Fibroblast of gingiva (primary cell): ENCODE data around the gene CALCOCO1.
"Not testable (repeated sequence)": the region's sequence is repeated elsewhere in the genome, so short reads cannot be mapped to it uniquely, and the experiment has no call there.

Experiments
- DNase-seq: peaks from one replicate; pipeline ENCODE4 v3.0.0-alpha.2; 2011; ENCODE audit warnings: low read depth

CALCOCO1 gene

DNA sequence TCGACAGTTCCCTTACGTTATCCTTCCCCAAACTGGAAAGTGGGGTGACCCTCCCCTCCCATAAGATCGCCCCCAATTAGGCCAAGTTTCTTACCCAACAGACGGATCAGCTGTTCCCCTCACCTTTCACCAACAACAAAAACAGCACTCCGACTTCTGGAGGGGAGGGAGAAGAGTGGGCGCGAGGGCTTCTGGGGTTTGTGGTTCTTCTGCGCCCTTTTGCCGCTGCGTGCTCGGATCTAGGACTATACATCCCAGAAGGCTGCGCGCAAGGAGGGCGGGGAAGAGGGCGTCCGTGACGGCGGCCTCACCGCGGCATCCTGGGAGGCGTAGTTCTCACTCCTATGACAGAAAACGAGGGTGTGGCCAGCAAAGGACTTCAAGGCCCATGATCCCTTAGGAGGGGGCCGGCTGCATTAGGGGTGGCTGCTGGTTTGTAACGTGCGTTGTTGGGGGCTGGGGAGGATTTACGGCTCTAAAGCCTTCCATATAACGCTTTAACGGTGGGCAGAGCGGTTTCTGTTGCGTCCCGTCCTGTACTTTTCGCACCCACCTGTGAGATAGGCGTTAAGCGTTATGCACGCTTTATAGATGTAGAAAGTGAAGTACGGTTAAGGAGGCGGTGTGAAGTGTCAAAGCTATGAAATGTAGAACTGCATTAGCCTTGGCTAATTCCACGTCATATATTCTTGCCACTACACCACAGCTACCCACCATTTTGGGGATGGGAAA is at the start of gene CALCOCO1:
TSS of gene CALCOCO1 (minus strand) at position 143 of the 732 bp plus-strand sequence. CDS start 2,210 bp downstream, outside the sequence.
- DNase-seq = peak; percentile 98

- no peak for DNase-seq
Observed at GRCh38 chr12:53776872-53777271, 49.6 kb upstream of the CALCOCO1 start.

DNA sequence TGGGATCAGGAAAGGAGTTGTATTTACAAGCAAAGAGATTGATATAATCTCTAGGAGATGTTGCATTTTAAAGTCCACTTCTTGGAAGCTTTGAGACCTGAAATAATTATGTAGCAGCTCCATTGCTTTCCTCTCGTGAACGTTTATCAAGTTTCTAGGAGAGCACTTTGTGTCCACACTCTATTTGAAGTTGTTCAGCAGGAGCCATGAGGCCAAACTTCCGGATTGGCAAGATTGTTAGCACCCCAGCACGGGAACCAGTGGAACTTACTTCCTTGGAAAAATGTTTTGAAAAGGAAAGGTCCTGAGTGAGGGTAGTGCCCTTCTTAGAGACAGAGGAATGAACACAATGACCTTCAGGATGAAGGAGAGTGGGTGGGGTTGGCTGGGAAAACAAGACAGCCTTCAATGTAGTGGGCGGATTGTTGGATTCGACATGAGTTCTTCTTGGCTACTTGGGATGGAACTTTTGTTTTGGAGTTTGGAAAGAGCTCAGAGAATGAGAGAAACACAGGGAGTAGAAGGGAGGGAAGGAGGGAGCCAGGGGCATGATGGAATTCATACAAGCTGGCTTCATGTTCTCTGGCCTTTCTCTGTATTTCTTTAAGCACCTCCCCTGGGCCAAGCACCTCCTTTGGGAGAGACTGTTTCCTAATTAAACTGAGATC is 48.4 kb upstream of the CALCOCO1 start:
- DNase-seq = no peak

GRCh38 chr12:53770281-53770680 is 43.0 kb upstream of the CALCOCO1 start:
- peak; percentile 81 for DNase-seq

- no peak for DNase-seq
Observed at GRCh38 chr12:53768976-53769375, 41.7 kb upstream of the CALCOCO1 start.

DNA sequence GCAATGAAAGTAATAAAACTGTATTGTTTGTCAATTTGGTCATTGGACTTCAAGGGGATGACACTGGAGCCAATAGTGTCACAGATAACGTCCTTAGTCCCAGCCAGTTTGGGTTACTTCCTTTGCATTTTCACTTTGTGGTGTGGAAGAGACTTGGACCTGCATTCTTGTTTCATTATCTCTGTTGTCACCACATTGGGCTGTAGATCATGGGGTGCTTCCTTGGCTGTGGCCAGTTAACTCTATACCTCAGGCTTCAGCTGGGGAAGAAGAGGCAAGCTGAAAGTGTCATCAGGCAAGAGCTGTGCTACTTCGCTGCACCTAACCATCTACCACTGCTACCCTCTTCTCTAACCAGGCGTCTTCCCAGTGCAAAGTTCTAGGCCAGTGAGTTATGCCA is 39.6 kb upstream of the CALCOCO1 start:
- no peak for DNase-seq

DNA sequence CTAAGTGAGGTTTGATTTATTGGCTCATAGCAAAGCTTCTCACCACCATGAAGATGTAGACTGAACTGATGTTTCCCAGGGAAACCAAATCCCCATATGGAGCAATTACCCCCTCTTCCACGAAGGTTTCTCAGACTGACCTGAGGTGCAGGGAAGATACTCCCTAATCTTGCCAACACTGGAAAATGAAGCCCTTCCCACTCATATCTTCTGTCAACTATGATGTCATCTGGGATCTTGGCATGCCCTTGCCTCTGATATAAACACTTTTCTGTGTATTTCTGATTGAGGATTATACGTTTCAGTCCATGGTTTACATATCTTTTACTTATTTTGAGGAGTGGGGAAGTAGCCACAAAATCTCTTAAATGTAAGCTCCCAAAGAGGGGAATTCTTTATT is 38.6 kb upstream of the CALCOCO1 start:
- no peak for DNase-seq

DNA sequence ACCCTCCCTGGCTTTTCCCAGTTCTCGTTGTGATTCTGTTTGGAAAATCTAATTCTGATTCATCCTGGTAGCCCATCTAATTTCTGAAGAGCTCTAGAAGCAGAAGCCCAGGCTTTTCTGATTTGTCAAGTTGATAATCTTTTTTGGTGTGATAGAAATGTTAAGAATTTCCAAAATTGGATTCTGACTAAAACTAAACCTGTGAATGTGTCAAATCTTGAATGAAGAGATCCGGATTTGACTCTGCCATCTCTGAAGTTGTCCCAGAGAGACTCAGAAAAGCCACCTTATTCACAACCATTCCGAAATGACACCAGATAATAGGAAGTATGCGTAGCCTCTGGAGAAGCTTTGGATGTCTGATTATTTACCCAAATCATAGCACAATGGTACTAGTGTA is 37.4 kb upstream of the CALCOCO1 start:
- DNase-seq = no peak

- not testable (repeated sequence) for DNase-seq
Observed at GRCh38 chr12:53762793-53763192, 35.5 kb upstream of the CALCOCO1 start.

- no peak for DNase-seq
Observed at GRCh38 chr12:53761306-53761705, 34.1 kb upstream of the CALCOCO1 start.

GRCh38 chr12:53759261-53759660 is 32.0 kb upstream of the CALCOCO1 start:
- DNase-seq = no peak

- no peak for DNase-seq
Observed at GRCh38 chr12:53758730-53759103, 31.5 kb upstream of the CALCOCO1 start.

DNA sequence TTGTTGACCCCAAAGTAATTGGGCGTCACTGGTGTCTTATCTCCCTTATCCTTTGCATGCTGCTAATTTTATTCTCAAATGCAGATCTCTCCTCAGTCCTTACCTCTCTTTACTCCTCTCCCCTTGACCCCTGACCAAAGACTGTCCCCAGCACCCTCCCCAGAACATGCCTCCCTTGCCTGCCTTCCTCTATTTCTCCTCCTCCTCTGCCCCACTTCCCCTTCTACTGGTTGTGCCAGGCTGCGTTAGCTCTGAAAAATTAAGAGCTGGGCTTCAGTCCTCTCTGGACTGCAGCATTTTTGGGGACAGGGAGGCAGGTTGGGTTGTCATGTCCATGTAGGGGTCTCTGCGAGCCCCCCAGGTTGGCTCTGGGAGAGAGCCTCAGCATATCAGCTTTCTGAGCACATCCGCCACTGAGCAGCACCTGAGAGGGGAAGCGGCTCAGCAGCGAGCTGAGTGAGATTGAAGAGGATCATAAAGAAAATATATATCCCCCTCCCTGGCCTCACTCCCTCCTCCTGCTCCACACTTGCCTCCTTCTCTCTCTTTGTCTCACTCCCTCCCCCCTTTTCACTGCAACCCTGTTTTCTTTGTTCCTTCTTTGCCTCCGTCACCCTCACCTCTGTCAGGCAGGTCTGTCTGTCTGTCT is 31.0 kb upstream of the CALCOCO1 start:
- no peak for DNase-seq

DNA sequence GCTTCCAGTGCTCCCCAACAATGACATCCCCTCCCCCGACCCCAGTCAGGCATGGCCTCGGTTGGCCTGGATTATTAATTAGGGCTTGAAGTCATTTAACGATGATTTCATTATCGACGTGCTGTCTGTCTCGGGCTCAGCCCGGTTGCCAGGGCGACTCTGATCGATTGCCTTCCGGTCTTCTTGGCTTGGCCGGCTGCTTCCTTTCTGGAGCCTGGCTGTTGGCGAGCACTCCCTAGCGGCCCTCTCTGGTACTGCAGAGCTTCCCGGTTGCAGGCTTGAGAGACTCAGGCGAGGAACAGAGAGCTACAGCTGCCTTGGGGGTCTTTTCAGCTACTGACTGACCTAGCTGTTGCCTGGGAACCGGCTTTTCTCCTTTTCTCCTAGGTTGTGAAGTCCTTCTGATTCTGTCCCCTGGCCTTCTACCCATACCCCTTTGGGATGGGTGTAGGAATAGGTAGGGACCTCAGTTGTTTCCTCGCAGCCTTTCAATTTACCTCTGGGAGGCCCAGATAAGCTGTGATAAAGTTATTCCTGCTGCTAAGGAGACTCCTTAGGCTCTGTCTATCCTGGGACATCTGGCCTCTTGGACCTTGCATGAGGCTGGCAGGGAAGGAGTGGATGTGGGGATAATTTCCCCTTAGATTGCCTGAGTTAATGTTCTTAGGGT is 30.0 kb upstream of the CALCOCO1 start:
- DNase-seq = peak; percentile 50

DNA sequence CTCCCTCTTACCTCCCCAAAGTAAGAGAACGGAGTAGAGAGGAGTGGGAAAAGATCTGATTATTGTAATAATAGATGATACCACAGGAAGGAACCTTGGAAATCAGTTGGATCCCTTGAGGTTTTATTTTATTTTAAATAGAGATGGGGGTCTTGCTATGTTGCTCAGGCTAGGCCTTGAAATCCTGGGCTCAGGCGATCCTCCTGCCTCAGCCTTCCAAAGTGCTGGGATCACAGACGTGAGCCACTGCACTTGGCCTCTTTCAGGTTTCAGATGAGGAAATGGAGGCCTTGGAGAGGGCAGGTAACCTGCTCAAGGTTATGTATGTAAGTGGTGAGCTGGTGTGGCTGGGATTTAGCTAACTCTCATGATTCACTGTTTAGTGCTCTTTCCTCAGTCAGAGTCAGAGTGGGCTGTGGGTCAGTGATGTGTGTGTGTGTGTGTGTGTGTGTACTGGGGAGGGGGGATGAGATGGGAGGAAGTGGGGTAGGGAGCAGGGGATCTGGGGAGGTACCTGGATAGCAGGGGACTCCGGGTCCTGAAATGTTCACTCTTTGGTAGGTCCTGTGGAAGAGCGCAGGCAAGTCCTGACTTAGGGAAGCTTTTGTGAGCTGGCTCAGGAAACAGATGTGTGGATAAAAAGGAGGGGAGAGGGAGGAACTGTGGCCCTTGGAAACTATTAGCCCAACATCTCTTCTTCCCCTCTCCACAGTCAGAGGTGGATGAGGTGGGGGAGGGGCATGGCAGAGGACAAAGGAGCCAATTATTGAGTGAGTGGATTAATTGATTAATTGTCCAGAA is 29.2 kb upstream of the CALCOCO1 start:
- no peak for DNase-seq

- DNase-seq = no peak
Observed at GRCh38 chr12:53755893-53756292, 28.6 kb upstream of the CALCOCO1 start.

- no peak for DNase-seq
Observed at GRCh38 chr12:53755451-53755891, 28.2 kb upstream of the CALCOCO1 start.

DNA sequence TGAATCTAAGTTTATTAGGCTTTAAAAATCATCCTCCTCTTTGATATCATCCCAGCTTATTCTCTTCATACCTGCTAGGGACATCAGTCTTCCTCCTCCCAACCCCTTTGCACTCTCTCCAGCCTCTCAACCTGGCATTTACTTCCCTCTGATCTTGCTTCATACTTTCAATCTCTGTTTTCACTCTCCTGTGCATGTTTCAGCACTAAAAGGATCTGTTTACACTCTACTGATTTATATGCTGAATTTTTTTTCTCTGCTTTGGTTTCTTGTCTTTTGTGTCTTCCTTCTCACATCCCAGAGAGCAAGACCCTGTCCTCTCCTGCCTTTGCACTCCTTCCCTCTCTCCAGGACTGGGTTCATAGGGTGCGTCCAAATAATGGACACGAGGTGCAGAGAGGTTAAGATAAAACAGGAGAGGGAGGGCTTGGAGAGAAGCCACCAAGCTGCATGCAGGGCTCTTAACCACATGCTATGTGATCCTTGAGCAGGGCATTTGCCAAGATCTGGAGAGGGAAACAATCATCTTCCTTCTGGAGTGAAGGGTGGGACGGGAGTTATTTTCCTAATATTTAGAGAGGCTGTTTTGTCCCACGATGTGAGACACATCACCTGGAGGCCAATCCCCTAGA is 27.5 kb upstream of the CALCOCO1 start:
- peak; percentile 58 for DNase-seq

DNA sequence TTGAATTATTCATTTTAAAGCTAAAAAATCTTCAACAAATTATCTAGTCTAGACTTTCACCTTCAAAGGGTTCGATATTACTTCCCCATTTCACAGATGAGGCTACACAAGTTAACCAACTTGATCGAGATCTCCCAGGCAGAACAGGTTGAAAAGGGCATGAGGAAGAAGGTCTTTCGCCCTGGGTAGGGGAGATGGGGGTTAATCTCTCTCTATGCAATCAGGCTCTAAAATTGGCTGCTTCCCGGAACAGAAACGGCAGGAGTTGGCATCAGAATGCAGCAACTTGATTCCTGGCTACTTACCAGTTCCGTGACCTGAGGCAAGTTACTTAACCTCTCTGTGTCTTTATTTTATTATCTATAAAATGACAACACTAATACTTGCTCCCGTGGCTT is 26.9 kb upstream of the CALCOCO1 start:
- no peak for DNase-seq

GRCh38 chr12:53752621-53753020 is 25.4 kb upstream of the CALCOCO1 start:
- DNase-seq = no peak

DNA sequence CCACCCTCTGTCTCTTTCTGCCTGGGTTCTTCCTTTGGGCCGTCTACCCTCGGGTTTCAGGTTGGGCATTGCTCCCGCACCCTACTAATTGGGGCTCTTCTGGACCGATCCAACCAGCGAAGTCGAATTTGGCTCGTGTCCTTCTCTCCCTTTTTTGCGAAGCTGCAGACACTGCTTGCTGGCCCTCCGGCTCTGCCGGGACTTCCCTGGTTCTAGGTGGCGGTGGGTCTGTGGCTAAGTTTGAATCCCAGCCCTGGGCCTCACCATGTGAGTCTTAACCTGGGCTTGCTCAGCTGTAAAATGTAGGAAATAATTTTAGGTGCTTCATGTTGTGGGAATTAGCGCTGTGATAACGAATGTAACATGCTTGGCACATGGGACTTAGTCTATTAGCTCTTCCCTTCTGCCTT is 24.9 kb upstream of the CALCOCO1 start:
- no peak for DNase-seq
